ENCODE data around the gene EIF2AK2.

The EIF2AK2 gene

GRCh38 chr2:37085731-37086147 lies 71.0 kb downstream of the EIF2AK2 start:
- Histone ChIP-seq H3K9ac (ENCODE audit: low read depth, low read length) (no peak overlapping the region), H3K27me3 (ENCODE audit: control insufficient read depth, insufficient read depth, low read length) (no peaks in the 10 kb centered on the region), H3K4me3 (ENCODE audit: low read depth, low read length) (no peak overlapping the region), H3K36me3 (ENCODE audit: control insufficient read depth, insufficient read depth, low read length) (no peaks in the 10 kb centered on the region), H3K4me1 (ENCODE audit: control insufficient read depth, insufficient read depth, low read length) (no peaks in the 10 kb centered on the region), H3K9me3 (ENCODE audit: control insufficient read depth, insufficient read depth, low read length) (no peaks in the 10 kb centered on the region)

- Histone ChIP-seq H3K4me1 (ENCODE audit: control insufficient read depth, insufficient read depth, low read length) (no peaks in the 10 kb centered on the region), H3K9ac (ENCODE audit: low read depth, low read length) (peak overlapping the region; percentile 40), H3K9me3 (ENCODE audit: control insufficient read depth, insufficient read depth, low read length) (no peaks in the 10 kb centered on the region), H3K36me3 (ENCODE audit: control insufficient read depth, insufficient read depth, low read length) (no peaks in the 10 kb centered on the region), H3K27me3 (ENCODE audit: control insufficient read depth, insufficient read depth, low read length) (no peaks in the 10 kb centered on the region), H3K4me3 (ENCODE audit: low read depth, low read length) (peak overlapping the region; percentile 89)
These were observed 72.0 kb downstream of the EIF2AK2 start for GRCh38 chr2:37084797-37085196.

- no peaks in the 10 kb centered on the region for H3K36me3 ChIP-seq (ENCODE audit: control insufficient read depth, insufficient read depth, low read length)
- H3K9me3 ChIP-seq (ENCODE audit: control insufficient read depth, insufficient read depth, low read length): no peaks in the 10 kb centered on the region
- no peaks in the 10 kb centered on the region for H3K4me1 ChIP-seq (ENCODE audit: control insufficient read depth, insufficient read depth, low read length)
- H3K4me3 ChIP-seq (ENCODE audit: low read depth, low read length): peak within 1 kb of the TSS; percentile 89
- H3K9ac ChIP-seq (ENCODE audit: low read depth, low read length): peak within 1 kb of the TSS; percentile 63
- no peaks in the 10 kb centered on the region for H3K27me3 ChIP-seq (ENCODE audit: control insufficient read depth, insufficient read depth, low read length)
These were observed 72.6 kb downstream of the EIF2AK2 start, which contains the start of the genes GPATCH11 and HEATR5B for GRCh38 chr2:37083873-37084794. Gene GPATCH11, plus strand, starts transcription at chr2:37084518. Its CDS starts 3,864 bp downstream, at chr2:37088382. Gene HEATR5B, minus strand, starts transcription at chr2:37084372. Its CDS starts 958 bp downstream, at chr2:37083414.

GRCh38 chr2:37080689-37081088 lies 76.1 kb downstream of the EIF2AK2 start:
- H3K4me1 ChIP-seq (ENCODE audit: control insufficient read depth, insufficient read depth, low read length): no peaks in the 10 kb centered on the region
- H3K36me3 ChIP-seq (ENCODE audit: control insufficient read depth, insufficient read depth, low read length): peaks cover 3% of the 10 kb centered on the region
- H3K9me3 ChIP-seq (ENCODE audit: control insufficient read depth, insufficient read depth, low read length): no peaks in the 10 kb centered on the region
- no peak overlapping the region for H3K4me3 ChIP-seq (ENCODE audit: low read depth, low read length)
- H3K27me3 ChIP-seq (ENCODE audit: control insufficient read depth, insufficient read depth, low read length): no peaks in the 10 kb centered on the region
- no peak overlapping the region for H3K9ac ChIP-seq (ENCODE audit: low read depth, low read length)

GRCh38 chr2:37080266-37080665 lies 76.5 kb downstream of the EIF2AK2 start:
- H3K36me3 ChIP-seq (ENCODE audit: control insufficient read depth, insufficient read depth, low read length): peaks cover 3% of the 10 kb centered on the region
- H3K9ac ChIP-seq (ENCODE audit: low read depth, low read length): no peak overlapping the region
- no peaks in the 10 kb centered on the region for H3K27me3 ChIP-seq (ENCODE audit: control insufficient read depth, insufficient read depth, low read length)
- no peaks in the 10 kb centered on the region for H3K4me1 ChIP-seq (ENCODE audit: control insufficient read depth, insufficient read depth, low read length)
- H3K9me3 ChIP-seq (ENCODE audit: control insufficient read depth, insufficient read depth, low read length): no peaks in the 10 kb centered on the region
- H3K4me3 ChIP-seq (ENCODE audit: low read depth, low read length): no peak overlapping the region

- Histone ChIP-seq H3K4me3 (ENCODE audit: low read depth, low read length) (no peak overlapping the region), H3K9ac (ENCODE audit: low read depth, low read length) (no peak overlapping the region), H3K27me3 (ENCODE audit: control insufficient read depth, insufficient read depth, low read length) (no peaks in the 10 kb centered on the region), H3K36me3 (ENCODE audit: control insufficient read depth, insufficient read depth, low read length) (no peaks in the 10 kb centered on the region), H3K9me3 (ENCODE audit: control insufficient read depth, insufficient read depth, low read length) (no peaks in the 10 kb centered on the region), H3K4me1 (ENCODE audit: control insufficient read depth, insufficient read depth, low read length) (no peaks in the 10 kb centered on the region)
These were observed 85.8 kb downstream of the EIF2AK2 start for GRCh38 chr2:37070931-37071330.

- Histone ChIP-seq H3K36me3 (ENCODE audit: control insufficient read depth, insufficient read depth, low read length) (peaks cover 9% of the 10 kb centered on the region), H3K4me1 (ENCODE audit: control insufficient read depth, insufficient read depth, low read length) (no peaks in the 10 kb centered on the region), H3K9me3 (ENCODE audit: control insufficient read depth, insufficient read depth, low read length) (no peaks in the 10 kb centered on the region), H3K9ac (ENCODE audit: low read depth, low read length) (no peak overlapping the region), H3K27me3 (ENCODE audit: control insufficient read depth, insufficient read depth, low read length) (no peaks in the 10 kb centered on the region), H3K4me3 (ENCODE audit: low read depth, low read length) (no peak overlapping the region)
These were observed 88.1 kb downstream of the EIF2AK2 start for GRCh38 chr2:37068686-37069085.

- no peaks in the 10 kb centered on the region for H3K9me3 ChIP-seq (ENCODE audit: control insufficient read depth, insufficient read depth, low read length)
- H3K27me3 ChIP-seq (ENCODE audit: control insufficient read depth, insufficient read depth, low read length): no peaks in the 10 kb centered on the region
- H3K36me3 ChIP-seq (ENCODE audit: control insufficient read depth, insufficient read depth, low read length): peaks cover 9% of the 10 kb centered on the region
- H3K9ac ChIP-seq (ENCODE audit: low read depth, low read length): no peak overlapping the region
- no peak overlapping the region for H3K4me3 ChIP-seq (ENCODE audit: low read depth, low read length)
- H3K4me1 ChIP-seq (ENCODE audit: control insufficient read depth, insufficient read depth, low read length): no peaks in the 10 kb centered on the region
These were observed 95.0 kb downstream of the EIF2AK2 start for GRCh38 chr2:37061776-37062175.

- Histone ChIP-seq H3K36me3 (ENCODE audit: control insufficient read depth, insufficient read depth, low read length) (peaks cover 12% of the 10 kb centered on the region), H3K4me3 (ENCODE audit: low read depth, low read length) (no peak overlapping the region), H3K4me1 (ENCODE audit: control insufficient read depth, insufficient read depth, low read length) (no peaks in the 10 kb centered on the region), H3K27me3 (ENCODE audit: control insufficient read depth, insufficient read depth, low read length) (no peaks in the 10 kb centered on the region), H3K9ac (ENCODE audit: low read depth, low read length) (no peak overlapping the region), H3K9me3 (ENCODE audit: control insufficient read depth, insufficient read depth, low read length) (no peaks in the 10 kb centered on the region)
These were observed 95.6 kb downstream of the EIF2AK2 start for GRCh38 chr2:37061013-37061711.

GRCh38 chr2:37060446-37060845 lies 96.3 kb downstream of the EIF2AK2 start:
- H3K36me3 ChIP-seq (ENCODE audit: control insufficient read depth, insufficient read depth, low read length): peaks cover 13% of the 10 kb centered on the region
- H3K9ac ChIP-seq (ENCODE audit: low read depth, low read length): no peak overlapping the region

GRCh38 chr2:37059841-37060240 lies 96.9 kb downstream of the EIF2AK2 start:
- Histone ChIP-seq H3K36me3 (ENCODE audit: control insufficient read depth, insufficient read depth, low read length) (peaks cover 9% of the 10 kb centered on the region), H3K4me1 (ENCODE audit: control insufficient read depth, insufficient read depth, low read length) (no peaks in the 10 kb centered on the region), H3K9ac (ENCODE audit: low read depth, low read length) (no peak overlapping the region), H3K9me3 (ENCODE audit: control insufficient read depth, insufficient read depth, low read length) (no peaks in the 10 kb centered on the region), H3K4me3 (ENCODE audit: low read depth, low read length) (no peak overlapping the region), H3K27me3 (ENCODE audit: control insufficient read depth, insufficient read depth, low read length) (no peaks in the 10 kb centered on the region)

More at GRCh38 chr2:37060446-37060845, 96.3 kb downstream of the EIF2AK2 start:
- no peaks in the 10 kb centered on the region for H3K4me1 ChIP-seq (ENCODE audit: control insufficient read depth, insufficient read depth, low read length)
- H3K4me3 ChIP-seq (ENCODE audit: low read depth, low read length): no peak overlapping the region
- no peaks in the 10 kb centered on the region for H3K9me3 ChIP-seq (ENCODE audit: control insufficient read depth, insufficient read depth, low read length)
- no peaks in the 10 kb centered on the region for H3K27me3 ChIP-seq (ENCODE audit: control insufficient read depth, insufficient read depth, low read length)
